Activated CD8-positive, alpha-beta memory T cell treated with anti-CD3 and anti-CD28 coated beads for 48 hours (primary cell): ENCODE data around the gene SPP1.

Source experiments
- DNase-seq, 3 experiments: peaks; one replicate each; pipeline ENCODE4 v3.0.0-alpha.2; 2020; ENCODE audit warnings: low read depth in 2 of 3, low spot score in 2 of 3

SPP1 gene

GRCh38 chr4:87953826-87954225, 21.7 kb upstream of the SPP1 start:
- DNase-seq, result no peak

- no peak for DNase-seq
Observed at GRCh38 chr4:87956501-87956900, 19.0 kb upstream of the SPP1 start.

- DNase-seq, result no peak
Observed at GRCh38 chr4:87957061-87957460, 18.5 kb upstream of the SPP1 start.

- no peak for DNase-seq
Observed at GRCh38 chr4:87961993-87962392, 13.5 kb upstream of the SPP1 start.

- no peak for DNase-seq
Observed at GRCh38 chr4:87962398-87963146, 12.9 kb upstream of the SPP1 start.

- DNase-seq, result no peak
Observed at GRCh38 chr4:87965501-87965975, 10.0 kb upstream of the SPP1 start.

GRCh38 chr4:87966095-87966496, 9.4 kb upstream of the SPP1 start:
- DNase-seq, result no peak

- DNase-seq, result no peak
Observed at GRCh38 chr4:87967193-87967592, 8.3 kb upstream of the SPP1 start.

GRCh38 chr4:87970121-87970520, 5.4 kb upstream of the SPP1 start:
- no peak for DNase-seq

- no peak for DNase-seq
Observed at GRCh38 chr4:87971866-87972265, 3.6 kb upstream of the SPP1 start.

- no peak for DNase-seq
Observed at GRCh38 chr4:87973283-87974169, 2.0 kb upstream of the SPP1 start.

- no peak for DNase-seq
Observed at GRCh38 chr4:87974856-87975462, 555 bp upstream of the SPP1 start.

- no peak for DNase-seq
Observed at GRCh38 chr4:87977521-87978278, 2.2 kb downstream of the SPP1 start.

- DNase-seq, result no peak
Observed at GRCh38 chr4:87978681-87979080, 3.2 kb downstream of the SPP1 start.

GRCh38 chr4:87979810-87980209, 4.3 kb downstream of the SPP1 start:
- no peak for DNase-seq

GRCh38 chr4:87981486-87981885, 6.0 kb downstream of the SPP1 start:
- no peak for DNase-seq

- DNase-seq, result no peak
Observed at GRCh38 chr4:87982036-87982435, 6.5 kb downstream of the SPP1 start.

- no peak for DNase-seq
Observed at GRCh38 chr4:87982446-87983010, 7.0 kb downstream of the SPP1 start.

GRCh38 chr4:87983996-87984395, 8.5 kb downstream of the SPP1 start:
- no peak for DNase-seq

GRCh38 chr4:87985097-87985886, 9.8 kb downstream of the SPP1 start:
- no peak for DNase-seq
